ENCODE measurements around the gene DUOXA1. TPM values are rescaled to one million over a fixed set of nuclear protein-coding genes. Genes with fewer than 3 reads are reported as not detected.

Gene DUOXA1
- not detected in 2 replicates for total RNA-seq

- Mint-ChIP-seq H3K27me3 (peaks cover 79% of the 10 kb centered on the region), H3K27ac (no peak within 1 kb of the TSS), H3K4me1 (peaks cover 1% of the 10 kb centered on the region), H3K9me3 (no peaks in the 10 kb centered on the region), H3K4me3 (no peak within 1 kb of the TSS), H3K36me3 (ENCODE audit: low read depth) (no peaks in the 10 kb centered on the region)
- intact Hi-C loops (cut with micrococcal nuclease), result no loop called here
- peak; percentile 72 for DNase-seq
These were observed at the start of gene DUOXA1, which contains the start of gene DUOX1 for GRCh38 chr15:45129651-45130129. DUOXA1 (minus strand) TSS chr15:45129879; CDS start chr15:45123014, 6,865 bp downstream. DUOX1 (plus strand) TSS chr15:45129994; CDS start chr15:45131967, 1,973 bp downstream.

- Mint-ChIP-seq H3K27me3 (no peaks in the 10 kb centered on the region), H3K4me3 (no peak overlapping the region), H3K27ac (no peak overlapping the region), H3K36me3 (ENCODE audit: low read depth) (peaks cover 3% of the 10 kb centered on the region), H3K4me1 (peaks cover 9% of the 10 kb centered on the region), H3K9me3 (no peaks in the 10 kb centered on the region)
- no peak for DNase-seq
- intact Hi-C loops (cut with micrococcal nuclease), result no loop called here
These were observed 47.6 kb upstream of the DUOXA1 start for GRCh38 chr15:45177285-45177684.

GRCh38 chr15:45174577-45174976 lies 44.9 kb upstream of the DUOXA1 start:
- Mint-ChIP-seq H3K36me3 (ENCODE audit: low read depth) (peaks cover 3% of the 10 kb centered on the region), H3K27me3 (no peaks in the 10 kb centered on the region), H3K27ac (no peak overlapping the region), H3K4me3 (no peak overlapping the region), H3K9me3 (no peaks in the 10 kb centered on the region), H3K4me1 (no peaks in the 10 kb centered on the region)
- intact Hi-C loops (cut with micrococcal nuclease), result no loop called here
- DNase-seq, result no peak

GRCh38 chr15:45174069-45174468 lies 44.4 kb upstream of the DUOXA1 start:
- peaks cover 3% of the 10 kb centered on the region for H3K36me3 Mint-ChIP-seq (ENCODE audit: low read depth)
- H3K27ac Mint-ChIP-seq, result no peak overlapping the region
- H3K9me3 Mint-ChIP-seq, result no peaks in the 10 kb centered on the region
- H3K4me3 Mint-ChIP-seq, result no peak overlapping the region
- DNase-seq, result no peak
- H3K4me1 Mint-ChIP-seq, result no peaks in the 10 kb centered on the region
- H3K27me3 Mint-ChIP-seq, result no peaks in the 10 kb centered on the region
- intact Hi-C loops (cut with micrococcal nuclease), result no loop called here

GRCh38 chr15:45171912-45172311 lies 42.2 kb upstream of the DUOXA1 start:
- Mint-ChIP-seq H3K4me1 (peaks cover 2% of the 10 kb centered on the region), H3K9me3 (no peaks in the 10 kb centered on the region), H3K27ac (no peak overlapping the region), H3K27me3 (no peaks in the 10 kb centered on the region), H3K36me3 (ENCODE audit: low read depth) (peaks cover 3% of the 10 kb centered on the region), H3K4me3 (no peak overlapping the region)
- intact Hi-C loops (cut with micrococcal nuclease), result no loop called here
- DNase-seq, result no peak

GRCh38 chr15:45169608-45170480 lies 40.2 kb upstream of the DUOXA1 start:
- no peak for DNase-seq
- H3K4me1 Mint-ChIP-seq, result peaks cover 14% of the 10 kb centered on the region
- no peaks in the 10 kb centered on the region for H3K27me3 Mint-ChIP-seq
- no peaks in the 10 kb centered on the region for H3K9me3 Mint-ChIP-seq
- no peak overlapping the region for H3K27ac Mint-ChIP-seq
- intact Hi-C loops (cut with micrococcal nuclease), result no loop called here
- H3K4me3 Mint-ChIP-seq, result no peak overlapping the region
- no peaks in the 10 kb centered on the region for H3K36me3 Mint-ChIP-seq (ENCODE audit: low read depth)

- peak overlapping the region; percentile 12 for H3K27ac Mint-ChIP-seq
- DNase-seq, result no peak
- intact Hi-C loops (cut with micrococcal nuclease), result no loop called here
- H3K27me3 Mint-ChIP-seq, result no peaks in the 10 kb centered on the region
- no peak overlapping the region for H3K4me3 Mint-ChIP-seq
- peaks cover 14% of the 10 kb centered on the region for H3K4me1 Mint-ChIP-seq
- H3K36me3 Mint-ChIP-seq (ENCODE audit: low read depth), result no peaks in the 10 kb centered on the region
- no peaks in the 10 kb centered on the region for H3K9me3 Mint-ChIP-seq
These were observed 39.3 kb upstream of the DUOXA1 start for GRCh38 chr15:45168751-45169551.

GRCh38 chr15:45168286-45168685 lies 38.6 kb upstream of the DUOXA1 start:
- Mint-ChIP-seq H3K27ac (no peak overlapping the region), H3K27me3 (no peaks in the 10 kb centered on the region), H3K4me3 (no peak overlapping the region), H3K4me1 (peaks cover 14% of the 10 kb centered on the region), H3K36me3 (ENCODE audit: low read depth) (no peaks in the 10 kb centered on the region), H3K9me3 (no peaks in the 10 kb centered on the region)
- intact Hi-C loops (cut with micrococcal nuclease), result no loop called here
- DNase-seq, result no peak

- Mint-ChIP-seq H3K4me1 (peaks cover 19% of the 10 kb centered on the region), H3K27ac (peak overlapping the region; percentile 84), H3K4me3 (peak overlapping the region; percentile 73), H3K36me3 (ENCODE audit: low read depth) (no peaks in the 10 kb centered on the region), H3K9me3 (no peaks in the 10 kb centered on the region), H3K27me3 (no peaks in the 10 kb centered on the region)
- intact Hi-C loops (cut with micrococcal nuclease), result loop anchor here (1.0 to 2.0 kb wide), 3 partner anchors 21 to 111 kb away; no protein-coding TSS in a partner anchor
- DNase-seq, result no peak
These were observed 38.0 kb upstream of the DUOXA1 start for GRCh38 chr15:45167631-45168205.

GRCh38 chr15:45166834-45167630 lies 37.4 kb upstream of the DUOXA1 start:
- intact Hi-C loops (cut with micrococcal nuclease), result loop anchor here (1.0 to 2.0 kb wide), 3 partner anchors 21 to 112 kb away; no protein-coding TSS in a partner anchor
- Mint-ChIP-seq H3K9me3 (no peaks in the 10 kb centered on the region), H3K27me3 (no peaks in the 10 kb centered on the region), H3K36me3 (ENCODE audit: low read depth) (no peaks in the 10 kb centered on the region), H3K4me1 (peaks cover 19% of the 10 kb centered on the region), H3K27ac (peak overlapping the region; percentile 84), H3K4me3 (peak overlapping the region; percentile 73)
- peak; percentile 94 for DNase-seq

- Mint-ChIP-seq H3K9me3 (no peaks in the 10 kb centered on the region), H3K4me1 (peaks cover 20% of the 10 kb centered on the region), H3K36me3 (ENCODE audit: low read depth) (no peaks in the 10 kb centered on the region), H3K27ac (peak overlapping the region; percentile 79), H3K27me3 (no peaks in the 10 kb centered on the region), H3K4me3 (peak overlapping the region; percentile 77)
- intact Hi-C loops (cut with micrococcal nuclease), result no loop called here
- DNase-seq, result no peak
These were observed 35.9 kb upstream of the DUOXA1 start for GRCh38 chr15:45165536-45165935.

GRCh38 chr15:45164914-45165313 lies 35.2 kb upstream of the DUOXA1 start:
- no peaks in the 10 kb centered on the region for H3K9me3 Mint-ChIP-seq
- DNase-seq, result no peak
- no peaks in the 10 kb centered on the region for H3K36me3 Mint-ChIP-seq (ENCODE audit: low read depth)
- H3K4me3 Mint-ChIP-seq, result peak overlapping the region; percentile 39
- H3K27ac Mint-ChIP-seq, result peak overlapping the region; percentile 79
- H3K4me1 Mint-ChIP-seq, result peaks cover 20% of the 10 kb centered on the region
- intact Hi-C loops (cut with micrococcal nuclease), result no loop called here
- H3K27me3 Mint-ChIP-seq, result no peaks in the 10 kb centered on the region

GRCh38 chr15:45163508-45163856 lies 33.8 kb upstream of the DUOXA1 start:
- peaks cover 25% of the 10 kb centered on the region for H3K4me1 Mint-ChIP-seq
- no peak overlapping the region for H3K4me3 Mint-ChIP-seq
- intact Hi-C loops (cut with micrococcal nuclease), result loop anchor here (1.0 kb wide), 2 partner anchors 35 to 236 kb away; no protein-coding TSS in a partner anchor
- no peaks in the 10 kb centered on the region for H3K9me3 Mint-ChIP-seq
- H3K27ac Mint-ChIP-seq, result no peak overlapping the region
- no peaks in the 10 kb centered on the region for H3K27me3 Mint-ChIP-seq
- no peaks in the 10 kb centered on the region for H3K36me3 Mint-ChIP-seq (ENCODE audit: low read depth)
- DNase-seq, result no peak
